GM19099 (cell line): ENCODE data around the gene RNF2.

Experiments
- POLR2A ChIP-seq: IDR thresholded peaks from 3 replicates; pipeline ENCODE4 v1.6.1; 2011; ENCODE audit warnings: low read depth; ENCODE audit not compliant: insufficient read length; ENCODE audit errors: extremely low read depth

Gene RNF2

GRCh38 chr1:185044981-185045813, at the start of gene RNF2:
Gene RNF2, plus strand, starts transcription at chr1:185045558. Its CDS starts 41,996 bp downstream, at chr1:185087554.
- peak; percentile 52 for TF ChIP-seq POLR2A

- TF ChIP-seq POLR2A: no peak
These were observed 36.5 kb upstream of the RNF2 start for GRCh38 chr1:185008838-185009237.

GRCh38 chr1:185010361-185010760, 35.0 kb upstream of the RNF2 start:
- TF ChIP-seq POLR2A: no peak

GRCh38 chr1:185014941-185015340, 30.4 kb upstream of the RNF2 start:
- TF ChIP-seq POLR2A: no peak

GRCh38 chr1:185015631-185016030, 29.7 kb upstream of the RNF2 start:
- no peak for TF ChIP-seq POLR2A

GRCh38 chr1:185016880-185017279, 28.5 kb upstream of the RNF2 start:
- TF ChIP-seq POLR2A: no peak

- no peak for TF ChIP-seq POLR2A
These were observed 28.0 kb upstream of the RNF2 start for GRCh38 chr1:185017338-185017737.

- TF ChIP-seq POLR2A: no peak
These were observed 27.4 kb upstream of the RNF2 start for GRCh38 chr1:185017966-185018365.

GRCh38 chr1:185027252-185027882, 18.0 kb upstream of the RNF2 start:
- TF ChIP-seq POLR2A: no peak

GRCh38 chr1:185033686-185034085, 11.7 kb upstream of the RNF2 start:
- no peak for TF ChIP-seq POLR2A

- TF ChIP-seq POLR2A: no peak
These were observed 10.1 kb upstream of the RNF2 start for GRCh38 chr1:185035258-185035657.

- TF ChIP-seq POLR2A: no peak
These were observed 6.5 kb upstream of the RNF2 start for GRCh38 chr1:185038813-185039376.

GRCh38 chr1:185039726-185040407, 5.5 kb upstream of the RNF2 start:
- no peak for TF ChIP-seq POLR2A

GRCh38 chr1:185040408-185040735, 5.0 kb upstream of the RNF2 start:
- TF ChIP-seq POLR2A: no peak

GRCh38 chr1:185041742-185042141, 3.6 kb upstream of the RNF2 start:
- no peak for TF ChIP-seq POLR2A
